ENCODE data around the gene PHYH.

Gene PHYH

DNA sequence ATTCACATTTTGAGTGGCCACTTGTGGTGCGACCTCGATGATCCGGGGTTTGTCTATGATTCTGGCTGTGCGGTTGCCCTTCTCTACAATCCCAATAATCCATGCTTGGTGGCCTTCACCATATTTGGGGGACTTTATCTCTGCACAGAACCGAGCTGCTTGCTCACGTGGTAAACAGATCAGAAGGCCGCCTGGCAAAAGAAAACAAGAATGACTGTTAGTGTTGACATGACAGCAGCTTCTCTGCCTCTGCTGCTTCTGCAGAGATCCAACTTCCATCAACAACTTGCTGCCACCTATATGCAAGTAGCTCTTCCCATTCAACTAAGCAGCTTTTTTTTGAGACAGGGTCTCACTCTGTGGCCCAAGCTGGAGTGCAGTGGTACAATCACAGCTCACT is 19.3 kb upstream of the PHYH start:
- Histone ChIP-seq H3K4me3 (ENCODE audit: low read length) (no peak overlapping the region), H3K36me3 (replicated peaks; ENCODE audit: low read depth, low read length) (peaks cover 11% of the 10 kb centered on the region), H3K9me3 (ENCODE audit: insufficient read depth, low read length) (no peaks in the 10 kb centered on the region), H3K27me3 (ENCODE audit: low read depth, low read length) (no peaks in the 10 kb centered on the region), H4K20me1 (ENCODE audit: insufficient read depth, low read length) (no peaks in the 10 kb centered on the region), H2AFZ (ENCODE audit: low read depth, low read length) (no peak overlapping the region), H3K4me1 (ENCODE audit: low read length) (no peaks in the 10 kb centered on the region), H3K4me2 (ENCODE audit: low read length) (no peak overlapping the region), H3K9ac (ENCODE audit: low read length) (no peak overlapping the region), H3K27ac (ENCODE audit: low read length) (no peak overlapping the region), H3K79me2 (ENCODE audit: low read length) (no peaks in the 10 kb centered on the region)
- TF ChIP-seq EZH2phosphoT487 (IDR thresholded peaks at IDR 0.05; ENCODE audit: low read depth): no peak
- TF ChIP-seq, protein P1, sequence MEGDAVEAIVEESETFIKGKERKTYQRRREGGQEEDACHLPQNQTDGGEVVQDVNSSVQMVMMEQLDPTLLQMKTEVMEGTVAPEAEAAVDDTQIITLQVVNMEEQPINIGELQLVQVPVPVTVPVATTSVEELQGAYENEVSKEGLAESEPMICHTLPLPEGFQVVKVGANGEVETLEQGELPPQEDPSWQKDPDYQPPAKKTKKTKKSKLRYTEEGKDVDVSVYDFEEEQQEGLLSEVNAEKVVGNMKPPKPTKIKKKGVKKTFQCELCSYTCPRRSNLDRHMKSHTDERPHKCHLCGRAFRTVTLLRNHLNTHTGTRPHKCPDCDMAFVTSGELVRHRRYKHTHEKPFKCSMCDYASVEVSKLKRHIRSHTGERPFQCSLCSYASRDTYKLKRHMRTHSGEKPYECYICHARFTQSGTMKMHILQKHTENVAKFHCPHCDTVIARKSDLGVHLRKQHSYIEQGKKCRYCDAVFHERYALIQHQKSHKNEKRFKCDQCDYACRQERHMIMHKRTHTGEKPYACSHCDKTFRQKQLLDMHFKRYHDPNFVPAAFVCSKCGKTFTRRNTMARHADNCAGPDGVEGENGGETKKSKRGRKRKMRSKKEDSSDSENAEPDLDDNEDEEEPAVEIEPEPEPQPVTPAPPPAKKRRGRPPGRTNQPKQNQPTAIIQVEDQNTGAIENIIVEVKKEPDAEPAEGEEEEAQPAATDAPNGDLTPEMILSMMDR (IDR thresholded peaks at IDR 0.05; ENCODE audit: low read depth, low read length): no peak

DNA sequence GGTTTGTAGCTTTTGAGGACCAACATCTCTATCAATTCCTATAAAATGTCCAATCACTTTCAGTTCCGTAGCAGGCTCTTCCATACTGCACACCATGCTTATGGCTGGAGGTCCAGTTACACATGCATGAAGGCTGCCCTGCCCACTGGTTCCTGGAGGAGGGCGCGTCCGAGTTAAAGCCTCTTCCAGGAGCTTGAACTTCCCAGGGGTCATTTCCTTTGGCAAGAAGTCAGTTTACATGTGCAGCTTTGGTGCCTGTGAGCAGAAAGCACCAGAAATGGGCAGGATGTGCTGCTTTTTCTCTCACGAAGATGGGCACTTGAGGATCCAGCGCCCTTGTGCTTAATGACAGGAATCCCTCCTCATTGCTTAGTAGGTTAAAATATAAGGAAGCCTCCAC is 17.6 kb upstream of the PHYH start:
- H3K36me3 ChIP-seq (replicated peaks; ENCODE audit: low read depth, low read length): peaks cover 4% of the 10 kb centered on the region
- H3K79me2 ChIP-seq (ENCODE audit: low read length): no peaks in the 10 kb centered on the region
- no peak overlapping the region for H3K27ac ChIP-seq (ENCODE audit: low read length)
- no peak overlapping the region for H3K9ac ChIP-seq (ENCODE audit: low read length)
- no peak overlapping the region for H3K4me2 ChIP-seq (ENCODE audit: low read length)
- no peaks in the 10 kb centered on the region for H4K20me1 ChIP-seq (ENCODE audit: insufficient read depth, low read length)
- H3K4me3 ChIP-seq (ENCODE audit: low read length): no peak overlapping the region
- TF ChIP-seq EZH2phosphoT487 (IDR thresholded peaks at IDR 0.05; ENCODE audit: low read depth): no peak
- TF ChIP-seq, protein P1 (IDR thresholded peaks at IDR 0.05; ENCODE audit: low read depth, low read length): no peak
- no peaks in the 10 kb centered on the region for H3K27me3 ChIP-seq (ENCODE audit: low read depth, low read length)
- H2AFZ ChIP-seq (ENCODE audit: low read depth, low read length): no peak overlapping the region
- H3K4me1 ChIP-seq (ENCODE audit: low read length): no peaks in the 10 kb centered on the region
- no peaks in the 10 kb centered on the region for H3K9me3 ChIP-seq (ENCODE audit: insufficient read depth, low read length)

DNA sequence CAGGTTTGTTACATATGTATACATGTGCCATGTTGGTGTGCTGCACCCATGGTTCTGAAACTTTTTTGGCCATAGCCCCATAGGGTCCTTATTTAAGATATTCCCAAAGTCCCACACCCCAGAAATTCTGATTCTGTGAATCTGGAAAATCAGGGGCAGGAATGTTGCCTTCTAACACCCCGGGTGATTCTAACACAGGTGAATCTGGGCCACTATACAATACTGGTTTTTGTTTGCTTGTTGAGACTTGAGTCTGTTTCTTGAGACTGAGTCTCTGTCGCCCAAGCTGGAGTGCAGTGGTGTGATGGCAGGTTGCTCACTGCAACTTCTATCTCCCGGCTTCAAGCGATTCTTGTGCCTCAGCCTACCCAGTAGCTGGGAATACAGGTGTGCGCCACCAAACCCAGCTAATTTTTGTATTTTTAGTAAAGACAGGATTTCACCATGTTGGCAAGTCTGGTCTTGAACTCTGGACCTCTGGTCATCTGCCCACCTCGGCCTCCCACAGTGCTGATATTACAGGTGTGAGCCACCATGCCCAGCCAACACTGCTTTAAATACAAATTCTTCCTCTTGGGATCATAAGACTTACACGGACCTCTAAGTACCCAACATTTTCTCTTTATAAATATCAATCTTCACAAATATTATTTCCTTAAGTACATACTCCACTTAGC is 16.9 kb upstream of the PHYH start:
- Histone ChIP-seq H3K9me3 (ENCODE audit: insufficient read depth, low read length) (no peaks in the 10 kb centered on the region), H3K9ac (ENCODE audit: low read length) (no peak overlapping the region), H3K4me3 (ENCODE audit: low read length) (no peak overlapping the region), H3K4me2 (ENCODE audit: low read length) (no peak overlapping the region), H3K79me2 (ENCODE audit: low read length) (no peaks in the 10 kb centered on the region), H3K27ac (ENCODE audit: low read length) (no peak overlapping the region), H4K20me1 (ENCODE audit: insufficient read depth, low read length) (no peaks in the 10 kb centered on the region), H3K36me3 (replicated peaks; ENCODE audit: low read depth, low read length) (peaks cover 2% of the 10 kb centered on the region), H3K27me3 (ENCODE audit: low read depth, low read length) (no peaks in the 10 kb centered on the region), H3K4me1 (ENCODE audit: low read length) (no peaks in the 10 kb centered on the region), H2AFZ (ENCODE audit: low read depth, low read length) (no peak overlapping the region)
- TF ChIP-seq, protein P1 (IDR thresholded peaks at IDR 0.05; ENCODE audit: low read depth, low read length): no peak
- TF ChIP-seq EZH2phosphoT487 (IDR thresholded peaks at IDR 0.05; ENCODE audit: low read depth): no peak

DNA sequence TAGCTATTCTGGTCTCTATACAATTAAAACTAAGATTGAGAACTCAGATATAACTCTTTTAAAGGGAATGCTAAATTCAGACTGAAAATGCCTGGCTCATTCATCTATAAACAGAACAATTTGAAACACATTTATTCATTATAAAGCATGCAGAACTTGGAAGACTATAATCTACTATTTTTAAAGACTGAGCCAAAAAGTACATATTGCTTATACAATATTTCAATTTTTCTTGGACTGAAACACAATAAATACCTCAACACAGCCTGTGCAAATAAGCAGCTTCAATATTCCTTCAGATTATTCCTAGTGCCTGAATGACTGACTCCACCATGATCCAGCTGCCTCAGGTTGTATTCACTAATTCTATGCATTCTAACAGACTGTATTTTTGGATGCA is 15.5 kb upstream of the PHYH start:
- Histone ChIP-seq H3K9me3 (ENCODE audit: insufficient read depth, low read length) (no peaks in the 10 kb centered on the region), H3K36me3 (replicated peaks; ENCODE audit: low read depth, low read length) (peaks cover 2% of the 10 kb centered on the region), H3K79me2 (ENCODE audit: low read length) (no peaks in the 10 kb centered on the region), H3K4me1 (ENCODE audit: low read length) (peaks cover 5% of the 10 kb centered on the region; the same call in 1 of the 2 replicates), H3K27me3 (ENCODE audit: low read depth, low read length) (no peaks in the 10 kb centered on the region), H3K4me2 (ENCODE audit: low read length) (no peak overlapping the region), H3K4me3 (ENCODE audit: low read length) (no peak overlapping the region), H3K9ac (ENCODE audit: low read length) (no peak overlapping the region), H4K20me1 (ENCODE audit: insufficient read depth, low read length) (no peaks in the 10 kb centered on the region), H3K27ac (ENCODE audit: low read length) (no peak overlapping the region), H2AFZ (ENCODE audit: low read depth, low read length) (no peak overlapping the region)
- TF ChIP-seq EZH2phosphoT487 (IDR thresholded peaks at IDR 0.05; ENCODE audit: low read depth): no peak
- TF ChIP-seq, protein P1 (IDR thresholded peaks at IDR 0.05; ENCODE audit: low read depth, low read length): no peak
